SKM-1 (cell line): ENCODE measurements around the gene ZNF423.
A peak's percentile ranks its signal among the peaks of the same experiment; 100 is the strongest.

Experiments
- DNase-seq: peaks from one replicate; lab custom pipeline; 2025; ENCODE audit not compliant: unreplicated experiment; lab: John Stamatoyannopoulos, UW

The ZNF423 gene

DNA sequence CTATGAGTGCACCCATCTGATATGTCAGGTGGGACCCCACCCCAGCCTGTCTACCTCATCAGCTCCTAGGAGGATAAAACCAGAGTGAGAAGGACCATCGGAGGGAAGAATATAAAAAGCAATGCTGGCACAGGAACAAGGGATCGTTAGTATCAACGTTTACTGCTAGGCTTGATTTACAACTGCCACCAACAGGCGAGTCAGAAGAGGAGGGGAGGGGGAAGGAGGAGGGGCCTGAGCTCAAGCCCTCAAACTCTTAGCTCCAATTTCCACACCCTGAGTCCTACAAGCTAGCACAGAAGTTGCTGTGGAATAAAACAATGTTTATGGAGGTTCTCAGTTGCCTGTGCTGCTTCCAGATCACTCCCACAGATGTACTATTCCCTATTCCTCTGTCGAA is 247.8 kb downstream of the ZNF423 start:
- DNase-seq, result no peak

DNA sequence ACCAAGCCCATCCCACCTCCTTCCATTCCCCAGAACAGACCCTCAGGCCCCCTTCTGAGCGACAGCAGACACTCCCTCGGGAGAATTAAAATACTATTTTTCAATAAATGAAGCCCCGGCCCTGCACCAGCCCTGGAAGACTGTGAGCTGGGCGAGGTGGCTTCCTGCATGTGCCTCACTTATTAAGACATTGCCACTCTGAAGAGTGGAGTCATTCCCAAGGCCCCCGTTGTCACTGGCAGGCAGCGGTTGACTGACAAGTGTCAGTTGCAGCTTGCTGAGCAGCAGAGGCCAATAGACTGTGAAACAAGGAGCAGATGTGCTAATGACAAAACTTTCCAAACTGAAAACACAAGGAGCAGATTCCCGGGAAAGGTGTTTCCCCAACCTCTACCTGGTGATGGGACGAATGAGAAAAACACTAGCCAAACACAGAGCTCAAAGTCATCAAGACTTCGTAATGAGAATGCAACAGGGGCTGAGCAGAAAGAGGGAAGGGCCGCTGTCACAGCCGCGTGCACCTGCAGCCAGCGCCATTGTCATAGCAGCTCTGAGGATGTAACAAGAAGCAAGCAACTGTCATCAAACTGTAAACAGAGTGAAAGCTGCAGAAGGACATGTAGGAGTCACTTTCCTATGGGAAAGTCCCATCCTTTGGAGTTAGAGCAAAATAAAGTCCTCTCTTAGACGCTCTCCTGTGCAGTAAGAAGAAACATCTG is 250.2 kb downstream of the ZNF423 start:
- DNase-seq, result no peak

DNA sequence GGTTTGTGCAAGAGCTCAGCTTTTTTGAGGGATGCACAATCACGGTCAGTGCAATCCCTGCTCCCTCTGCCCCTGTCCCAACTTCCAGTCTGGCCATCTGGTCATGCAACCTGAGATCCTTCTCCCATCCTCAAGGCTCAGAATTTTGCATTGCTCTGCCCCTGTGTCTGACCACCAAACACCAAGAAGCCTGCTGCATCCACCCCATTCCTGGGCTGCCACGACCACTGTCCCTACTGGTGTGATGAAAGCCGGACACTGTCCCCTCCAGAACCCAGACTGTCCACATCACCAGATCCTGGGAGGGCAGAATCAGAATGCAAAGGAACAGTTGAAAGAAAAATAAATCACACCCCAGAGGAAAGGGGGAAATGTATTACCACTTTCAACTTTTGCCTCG is 251.3 kb downstream of the ZNF423 start:
- no peak for DNase-seq

DNA sequence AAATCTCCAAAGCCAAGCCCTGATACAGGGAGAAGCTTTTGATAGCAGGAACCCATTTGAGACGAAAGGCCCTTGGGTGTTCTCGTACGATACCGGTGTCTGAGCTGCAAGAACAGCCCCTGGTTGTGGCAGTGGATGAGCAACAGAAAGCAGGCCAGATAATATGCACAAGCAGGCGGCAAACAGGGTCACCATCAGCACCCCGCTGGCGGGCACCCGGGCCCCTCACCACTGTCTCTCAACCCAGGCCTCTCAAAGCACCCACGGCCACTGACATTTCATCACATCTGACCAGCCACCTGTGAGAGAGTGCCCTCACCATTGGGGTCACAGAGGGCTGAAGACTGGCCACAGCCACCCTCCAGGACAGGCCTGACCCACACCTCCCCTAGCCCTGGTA is 252.0 kb downstream of the ZNF423 start:
- no peak for DNase-seq

DNA sequence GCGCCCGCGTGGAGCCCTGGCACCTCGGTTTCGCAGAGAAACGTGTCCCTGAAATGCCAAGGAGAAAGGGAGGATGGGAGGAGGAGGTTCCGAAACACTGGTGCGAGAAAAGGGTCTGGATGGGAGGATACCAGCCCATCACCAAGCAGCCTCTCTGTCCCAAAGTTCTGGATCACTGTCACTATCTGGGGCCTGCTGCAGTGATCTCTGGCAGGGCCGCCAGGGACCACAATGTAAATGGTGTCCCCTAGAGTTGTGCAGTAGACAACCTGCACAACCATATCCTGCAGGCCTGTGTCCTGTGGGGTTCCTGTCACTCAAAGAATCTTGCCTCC is 253.0 kb downstream of the ZNF423 start:
- no peak for DNase-seq

DNA sequence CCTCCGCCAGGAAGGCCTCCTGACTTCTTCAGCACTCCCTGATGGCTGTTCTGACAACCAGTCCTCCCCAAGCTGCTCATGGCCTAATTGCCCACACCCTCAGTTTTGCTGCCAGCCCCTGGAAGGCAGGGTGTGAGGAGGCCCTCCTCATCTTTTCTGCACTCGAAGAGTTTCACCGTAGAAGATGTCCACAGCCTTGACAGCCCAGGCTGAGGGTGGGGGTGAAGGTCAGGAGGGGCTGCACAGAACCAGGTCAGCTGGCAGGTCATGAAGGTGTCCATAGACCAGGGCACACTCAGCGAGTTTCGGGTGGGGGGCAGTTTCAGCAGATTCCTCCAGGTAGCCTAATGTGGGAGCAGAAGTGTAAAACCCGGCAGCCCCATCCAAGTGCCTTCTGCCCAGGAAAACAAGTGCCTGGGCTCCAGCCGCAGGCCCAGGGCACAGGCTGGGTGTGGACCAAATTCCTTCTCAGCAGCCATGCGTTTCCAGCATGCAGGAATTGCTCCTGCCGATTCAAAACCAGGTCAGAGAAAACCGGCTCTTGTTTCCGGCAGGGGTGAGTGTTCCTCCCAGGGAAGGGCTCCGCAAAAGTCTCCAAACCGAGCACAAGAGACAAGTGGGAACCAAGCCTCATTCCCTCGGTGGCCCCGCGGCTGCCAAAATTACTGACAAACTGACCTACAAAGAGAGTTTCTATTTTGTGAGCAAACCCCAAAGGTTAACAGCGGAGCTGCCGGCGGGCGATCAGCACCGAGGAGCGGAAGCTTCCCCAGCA is 253.5 kb downstream of the ZNF423 start:
- no peak for DNase-seq

DNA sequence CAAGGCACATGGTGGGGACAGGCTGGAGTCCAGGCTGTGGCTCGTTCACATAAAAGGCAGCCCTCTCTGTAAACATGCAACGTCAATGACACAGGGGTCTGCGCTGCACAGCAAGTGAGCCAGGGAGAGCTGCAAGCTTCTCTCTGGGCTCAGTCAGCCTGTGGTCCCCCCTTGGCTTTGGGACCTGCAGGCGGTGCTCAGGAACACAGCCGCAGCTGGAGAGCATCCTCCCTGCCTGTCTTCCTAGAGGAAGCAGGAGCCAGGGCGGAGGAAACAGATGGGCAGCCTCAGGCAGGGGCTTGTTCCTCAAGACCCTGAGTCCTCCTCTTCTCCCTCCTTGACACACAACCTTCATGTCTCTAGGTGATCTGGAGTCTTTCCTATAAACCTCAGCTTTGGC is 254.3 kb downstream of the ZNF423 start:
- DNase-seq, result no peak

DNA sequence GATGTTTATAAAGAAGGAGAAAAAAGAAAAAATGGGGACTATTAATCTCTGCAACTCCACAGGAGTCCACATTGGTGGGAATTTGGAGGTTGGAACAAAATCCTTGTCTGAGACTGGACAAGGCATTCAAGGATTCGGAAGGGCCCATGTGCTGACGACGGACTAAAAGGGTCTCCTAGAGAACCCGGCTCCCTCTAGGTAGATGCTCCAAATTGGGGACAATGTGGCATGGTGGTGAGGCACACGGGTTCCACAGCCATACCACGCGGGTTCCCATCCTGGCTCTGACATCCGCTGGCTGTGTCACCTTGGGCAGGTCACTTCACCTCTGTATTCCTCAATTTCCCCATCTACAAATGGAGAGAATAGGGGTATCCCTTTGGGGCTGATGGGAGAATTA is 254.9 kb downstream of the ZNF423 start:
- no peak for DNase-seq

DNA sequence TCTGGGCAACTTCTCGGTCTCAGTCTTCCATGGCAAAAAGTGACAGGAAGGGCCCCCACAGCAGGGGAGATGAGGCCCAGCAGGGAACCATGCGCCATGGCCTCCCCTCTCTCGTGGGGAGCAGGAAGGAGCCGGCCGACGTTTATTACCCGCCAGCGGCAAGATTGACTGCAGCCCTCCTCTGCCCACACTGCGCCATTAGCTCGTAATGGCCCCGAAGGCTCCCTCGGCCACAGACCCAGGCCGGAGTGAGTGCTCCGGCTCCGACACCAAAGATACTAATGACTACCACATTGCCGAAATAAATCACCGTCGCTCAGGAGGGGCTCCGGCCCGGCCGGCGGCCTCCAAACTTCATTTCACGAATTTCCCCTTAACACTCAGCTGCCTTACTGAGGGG is 255.4 kb downstream of the ZNF423 start:
- DNase-seq, result no peak

DNA sequence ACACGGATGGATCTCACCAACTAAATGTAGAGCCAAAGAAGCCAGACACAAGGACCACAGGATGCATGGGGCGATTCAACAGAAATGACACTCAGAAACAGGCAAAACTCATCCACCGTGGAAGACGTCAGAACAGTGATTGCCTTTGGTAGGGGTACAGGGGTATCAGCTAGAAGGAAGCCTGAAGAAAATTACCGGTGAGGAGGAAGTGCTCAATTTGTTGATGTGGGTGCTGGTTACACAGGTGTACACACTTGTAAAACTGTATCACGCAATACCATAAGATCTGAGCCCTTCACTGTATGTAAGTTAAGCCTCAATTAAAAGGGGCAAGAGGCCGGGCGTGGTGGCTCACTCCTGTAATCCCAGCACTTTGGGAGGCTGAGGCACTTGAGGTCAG is 256.2 kb downstream of the ZNF423 start:
- no peak for DNase-seq

DNA sequence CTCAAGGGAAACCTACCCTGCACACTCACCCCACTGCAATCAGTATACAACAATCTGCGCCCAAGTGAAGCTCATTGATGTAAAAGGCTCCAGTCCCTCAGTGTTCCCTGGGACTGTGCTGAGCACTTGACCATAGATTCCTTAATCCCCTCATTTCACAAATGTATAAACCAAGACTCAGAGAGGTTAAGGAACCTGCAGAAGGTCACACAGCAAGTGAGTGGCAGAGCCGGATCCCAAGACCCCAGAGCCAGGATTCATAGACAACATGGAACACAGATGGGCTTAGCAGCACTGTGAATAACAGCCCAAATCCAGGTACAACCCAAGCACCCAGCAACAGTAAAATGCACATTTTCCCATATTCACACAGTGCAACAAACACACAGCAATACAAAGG is 256.6 kb downstream of the ZNF423 start:
- no peak for DNase-seq

DNA sequence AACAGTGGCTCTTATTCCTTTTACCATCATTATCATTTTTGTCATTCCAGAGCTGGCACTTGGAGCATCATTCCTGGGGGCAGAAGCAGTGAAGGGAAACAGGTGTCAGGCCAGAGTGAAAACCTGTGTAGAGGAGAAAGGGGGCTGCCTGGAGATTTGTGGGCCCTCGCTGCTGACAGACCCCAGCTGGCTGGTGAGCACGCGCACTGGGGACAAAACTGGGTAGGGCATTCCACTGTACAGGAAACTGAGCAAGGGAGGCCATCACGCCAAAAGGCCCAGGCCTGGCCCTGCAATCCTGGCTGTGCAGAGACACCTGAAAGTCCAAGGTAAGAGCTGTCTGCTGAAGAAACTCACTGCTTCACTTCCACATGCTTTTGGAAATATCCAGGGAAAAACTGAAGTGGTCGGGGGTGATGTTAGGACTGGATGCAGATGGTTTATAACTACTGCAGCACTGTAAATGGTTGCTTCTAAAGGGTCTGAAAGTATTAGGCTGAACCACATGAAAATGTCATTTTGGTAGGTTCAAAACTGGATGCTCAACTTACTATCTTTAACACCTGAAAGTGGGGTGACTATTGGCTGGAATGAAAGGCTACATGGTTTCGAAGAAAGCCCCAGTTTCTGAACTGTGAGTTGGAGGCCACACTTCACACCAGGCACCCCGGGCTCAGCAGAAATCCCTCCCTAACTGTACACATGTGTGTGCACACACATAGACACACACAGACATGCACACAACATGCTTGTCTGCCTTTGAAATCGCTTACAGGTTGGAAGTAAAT is 257.3 kb downstream of the ZNF423 start:
- no peak for DNase-seq

DNA sequence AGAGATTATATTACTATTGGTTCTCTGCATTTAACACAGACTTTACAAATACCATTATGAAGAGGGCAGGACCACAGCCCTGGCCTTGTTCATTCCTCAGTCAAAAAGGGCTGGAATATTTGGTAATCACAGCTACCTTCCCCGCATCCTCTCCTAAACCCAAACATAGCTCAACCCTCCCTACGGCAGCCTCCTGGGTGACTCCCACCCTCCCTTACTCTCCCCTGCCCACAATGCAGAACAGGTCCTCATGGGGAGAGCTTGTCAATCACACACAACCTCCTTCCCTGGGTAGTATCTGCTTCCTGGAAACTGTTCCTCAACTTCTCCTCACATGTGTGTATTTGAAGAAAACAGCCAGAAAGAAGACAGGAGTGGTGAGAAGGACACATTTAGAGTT is 258.1 kb downstream of the ZNF423 start:
- no peak for DNase-seq

DNA sequence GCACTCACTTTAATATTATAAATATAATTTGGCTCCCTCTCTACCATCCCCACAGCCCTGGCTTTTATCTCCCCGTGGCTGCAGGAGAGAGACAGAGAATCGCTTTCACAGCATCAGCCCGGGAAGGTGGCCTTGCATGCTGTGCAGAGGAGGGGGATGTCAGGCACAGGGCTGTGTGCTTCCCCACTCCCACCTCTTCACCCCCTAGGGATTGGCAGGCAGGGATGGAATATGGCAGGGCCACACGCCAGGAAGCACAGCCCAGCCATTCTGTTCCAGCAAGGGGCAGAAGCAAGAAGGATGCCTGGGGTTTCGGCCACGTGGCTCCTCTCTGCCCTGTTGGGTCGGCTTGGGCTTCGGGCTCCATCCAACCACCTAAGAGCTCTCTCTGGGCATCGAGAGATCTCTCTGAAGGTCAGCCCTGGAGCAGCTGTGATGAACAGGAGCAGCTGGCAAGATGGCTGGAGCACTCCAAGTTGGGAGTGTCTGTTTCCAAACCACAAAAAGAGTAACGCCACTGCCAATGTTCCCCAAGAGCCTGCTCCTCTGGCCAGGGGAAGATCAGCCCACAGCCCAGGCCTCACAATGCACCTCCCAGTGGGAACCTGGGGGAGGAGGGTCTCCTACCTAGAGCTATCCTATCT is 259.1 kb downstream of the ZNF423 start:
- DNase-seq, result no peak

DNA sequence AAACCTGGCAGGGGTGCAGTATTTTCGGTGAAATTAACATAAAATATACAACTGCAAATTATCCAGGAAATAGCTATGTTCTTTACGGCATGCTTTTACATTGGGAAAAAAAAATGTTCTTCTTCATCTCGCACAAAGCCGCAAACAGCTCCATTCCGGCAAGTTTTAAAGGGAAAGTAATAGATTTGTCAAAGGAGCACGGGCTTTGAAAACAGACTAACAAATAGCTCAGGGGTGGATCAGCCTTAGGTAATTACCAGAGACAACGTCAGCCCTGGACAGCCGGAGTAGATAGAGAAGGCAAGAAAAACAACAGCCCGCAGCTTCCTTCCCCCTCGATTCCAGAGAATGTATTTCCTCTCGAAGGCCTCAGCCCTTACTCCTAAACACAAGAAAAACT is 259.8 kb downstream of the ZNF423 start:
- DNase-seq, result no peak

DNA sequence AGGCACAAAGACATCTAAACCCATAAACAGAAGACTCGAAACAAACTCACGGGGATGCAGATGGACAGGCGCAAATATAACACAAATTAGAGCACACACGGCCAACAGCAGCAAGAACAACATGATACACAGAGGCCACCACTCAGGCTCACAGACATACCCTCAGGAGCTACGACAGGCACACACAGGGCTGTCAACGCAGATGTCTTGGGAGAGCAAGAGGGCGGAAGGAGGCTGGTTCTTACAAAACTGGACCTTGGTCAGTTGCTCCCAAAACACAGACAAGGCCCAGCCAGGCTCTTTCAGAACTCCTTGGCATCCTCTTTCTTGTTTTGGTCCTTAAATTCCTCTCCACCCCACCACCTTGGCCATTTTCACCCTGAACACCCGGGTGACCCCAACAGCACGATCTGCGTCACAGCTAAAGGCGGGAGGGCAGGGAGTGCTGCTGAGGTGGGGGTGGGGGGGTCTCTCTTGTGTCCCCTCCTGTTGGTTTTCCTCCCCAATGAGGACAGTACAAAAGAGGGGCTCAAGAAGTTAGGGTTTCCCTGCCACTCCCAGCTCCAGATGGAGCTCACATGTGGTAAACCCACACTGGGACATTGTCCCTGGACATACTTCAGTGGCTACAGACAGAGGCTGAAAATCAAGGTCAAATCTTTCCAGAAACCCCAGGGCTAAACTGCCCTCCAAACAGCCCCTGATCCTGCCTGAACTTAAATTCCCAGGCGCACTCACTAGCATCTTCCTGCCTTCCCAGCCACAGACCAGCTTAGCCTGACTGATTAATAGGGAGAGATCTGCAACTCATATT is 261.0 kb downstream of the ZNF423 start:
- no peak for DNase-seq

DNA sequence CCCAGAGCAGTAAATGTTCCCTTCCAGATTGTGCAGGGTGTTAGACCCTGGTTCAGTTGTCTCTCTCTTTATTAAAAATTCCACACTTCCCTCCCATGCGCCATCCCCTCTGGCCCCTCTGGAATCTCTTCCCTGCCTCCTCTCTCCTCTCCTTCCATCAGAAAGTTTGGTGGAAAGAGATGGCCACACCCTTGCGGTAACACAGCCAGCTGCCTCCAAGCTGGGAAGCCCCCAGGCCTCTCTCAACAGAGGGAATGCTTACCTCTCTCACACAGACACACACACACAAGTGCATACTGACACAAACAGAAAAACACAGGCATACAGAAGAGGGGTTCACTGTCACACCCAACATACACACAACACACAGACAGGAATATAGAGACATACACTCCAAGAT is 261.8 kb downstream of the ZNF423 start:
- DNase-seq, result no peak

DNA sequence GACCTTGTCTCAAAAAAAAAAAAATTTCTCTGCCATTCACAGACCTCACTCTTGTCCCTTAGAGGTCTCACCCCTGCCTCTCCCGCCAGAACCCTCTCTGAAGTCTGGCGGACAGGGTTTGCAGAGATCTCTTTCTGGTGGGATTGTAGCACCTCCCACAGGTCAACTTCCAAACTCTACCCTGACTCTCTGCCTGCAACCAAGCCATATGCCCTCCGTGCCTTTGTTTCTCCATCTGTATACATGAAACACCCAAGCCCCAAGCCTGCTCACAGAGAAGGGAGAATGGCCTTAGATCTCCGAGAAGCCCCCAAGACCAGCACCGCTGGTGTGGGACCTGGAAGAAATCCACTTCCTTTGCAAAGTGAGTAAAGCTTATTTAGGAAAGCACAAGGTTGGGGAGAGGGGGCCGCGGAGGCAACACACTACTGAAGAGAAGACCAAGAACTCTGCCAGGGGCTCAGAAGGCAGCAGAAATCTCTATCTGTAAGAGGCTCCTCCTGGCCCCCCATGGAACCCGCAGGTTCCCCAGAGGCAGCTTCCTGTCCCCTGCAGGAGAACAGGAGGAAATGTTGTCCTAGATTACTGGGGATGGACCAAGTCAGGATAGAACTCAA is 262.4 kb downstream of the ZNF423 start:
- DNase-seq, result no peak

DNA sequence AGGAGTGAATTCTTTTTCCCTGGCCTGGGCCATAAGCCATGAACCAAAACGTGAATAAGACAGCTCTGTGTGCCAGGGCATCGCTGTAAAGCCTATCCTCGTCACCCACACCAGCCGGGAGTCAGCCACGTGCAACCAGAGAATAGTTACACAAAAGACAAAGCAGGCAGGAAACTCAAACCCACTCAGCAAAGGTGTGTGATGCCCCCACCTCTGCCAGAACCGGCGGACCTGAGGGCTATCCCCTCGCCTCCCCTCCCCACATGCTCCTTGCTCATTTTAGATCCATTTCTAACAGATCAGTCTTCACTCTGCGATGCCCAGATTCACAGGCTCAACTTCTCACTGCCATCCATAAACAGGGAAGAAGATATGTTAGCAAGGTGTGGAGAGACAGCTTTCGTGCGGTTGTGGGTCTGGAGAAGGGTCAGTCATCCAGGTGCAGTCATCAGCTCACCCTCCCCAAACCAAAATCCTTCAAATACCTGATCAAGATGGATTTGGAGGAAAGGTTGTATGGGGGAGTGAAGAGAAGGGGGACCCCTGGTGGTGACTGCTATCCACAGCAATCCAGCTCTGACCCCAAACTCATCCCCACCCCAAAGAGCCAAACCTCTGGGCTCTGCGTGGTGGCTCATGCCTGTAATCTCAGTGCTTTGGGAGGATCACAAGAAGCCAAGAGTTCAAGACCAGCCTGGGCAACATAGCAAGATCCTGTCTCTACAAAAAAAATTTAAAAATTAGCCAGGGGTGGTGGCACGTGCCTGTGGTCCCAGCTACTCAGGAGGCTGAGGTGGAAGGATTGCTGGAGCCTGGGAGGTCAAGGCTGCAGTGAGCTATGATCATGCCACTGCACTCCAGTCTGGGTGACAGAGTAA is 263.1 kb downstream of the ZNF423 start:
- DNase-seq, result peak; percentile 9
